Type B pancreatic cell (in vitro differentiated cells): ENCODE measurements around the gene IL9R. TPM values are rescaled to one million over a fixed set of nuclear protein-coding genes. Genes with fewer than 3 reads are reported as not detected.
"Not testable (repeated sequence)": the region's sequence is repeated elsewhere in the genome, so short reads cannot be mapped to it uniquely, and the experiment has no call there.

ENCODE experiments used
- DNase-seq: peaks from one replicate; pipeline ENCODE4 v3.0.0; 2021; ENCODE audit warnings: mixed read lengths; ENCODE audit not compliant: unreplicated experiment; ENCODE audit errors: extremely low spot score
- H3K27ac Mint-ChIP-seq: 2 replicates; pipeline ENCODE4 v1.8.0; 2021; ENCODE audit warnings: mild to moderate bottlenecking, mixed read lengths
- H3K27me3 Mint-ChIP-seq: 2 replicates; pipeline ENCODE4 v1.8.0; 2021; ENCODE audit warnings: mixed read lengths
- H3K36me3 Mint-ChIP-seq: 2 replicates; pipeline ENCODE4 v1.8.0; 2021; ENCODE audit warnings: mixed read lengths
- H3K4me1 Mint-ChIP-seq: one replicate; pipeline ENCODE4 v1.8.0; 2021; ENCODE audit warnings: mixed read lengths; ENCODE audit not compliant: unreplicated experiment
- H3K4me3 Mint-ChIP-seq: 2 replicates; pipeline ENCODE4 v1.8.0; 2021; ENCODE audit warnings: mild to moderate bottlenecking, mixed read lengths
- H3K9me3 Mint-ChIP-seq: 2 replicates; pipeline ENCODE4 v1.8.0; 2021; ENCODE audit warnings: mixed read lengths
- CTCF ChIP-seq: fragments of 200-600 bp; sonication (generic); conservative IDR thresholded peaks from 2 replicates; pipeline ENCODE4 v1.5.0; 2021; ENCODE audit warnings: antibody characterized with exemption, mild to moderate bottlenecking
- total RNA-seq: library from RNA; stranded (reverse); gene quantifications from 2 replicates; pipeline ENCODE4 v1.2.1, GENCODE V29; 2021; ENCODE audit warnings: low replicate concordance

IL9R gene
- total RNA-seq, 1 donor from 2014 or later = 0.14 TPM

GRCh38 chrX:155967653-155968325 lies 29.7 kb upstream of the IL9R start:
- no peak for TF ChIP-seq CTCF
- H3K27me3 Mint-ChIP-seq = no peaks in the 10 kb centered on the region
- no peak overlapping the region for H3K27ac Mint-ChIP-seq
- peaks cover 17% of the 10 kb centered on the region for H3K9me3 Mint-ChIP-seq
- H3K4me1 Mint-ChIP-seq = no peaks in the 10 kb centered on the region
- H3K36me3 Mint-ChIP-seq = no peaks in the 10 kb centered on the region
- DNase-seq = no peak
- H3K4me3 Mint-ChIP-seq = no peak overlapping the region

- Mint-ChIP-seq H3K4me3 (no peak overlapping the region), H3K4me1 (no peaks in the 10 kb centered on the region), H3K9me3 (peaks cover 17% of the 10 kb centered on the region), H3K27me3 (no peaks in the 10 kb centered on the region), H3K36me3 (no peaks in the 10 kb centered on the region), H3K27ac (no peak overlapping the region)
- no peak for TF ChIP-seq CTCF
- DNase-seq = no peak
These were observed 29.2 kb upstream of the IL9R start for GRCh38 chrX:155968326-155968661.

- peaks cover 17% of the 10 kb centered on the region for H3K9me3 Mint-ChIP-seq
- H3K4me1 Mint-ChIP-seq = no peaks in the 10 kb centered on the region
- H3K36me3 Mint-ChIP-seq = no peaks in the 10 kb centered on the region
- no peaks in the 10 kb centered on the region for H3K27me3 Mint-ChIP-seq
- TF ChIP-seq CTCF = no peak
- no peak overlapping the region for H3K4me3 Mint-ChIP-seq
- no peak for DNase-seq
- no peak overlapping the region for H3K27ac Mint-ChIP-seq
These were observed 28.7 kb upstream of the IL9R start for GRCh38 chrX:155968791-155969190.

GRCh38 chrX:155971658-155972057 lies 25.8 kb upstream of the IL9R start:
- H3K27me3 Mint-ChIP-seq, DNase-seq, H3K27ac Mint-ChIP-seq, H3K36me3 Mint-ChIP-seq, H3K4me1 Mint-ChIP-seq, H3K4me3 Mint-ChIP-seq: not testable (repeated sequence)
- H3K9me3 Mint-ChIP-seq = peaks cover 11% of the 10 kb centered on the region

GRCh38 chrX:155972241-155972640 lies 25.3 kb upstream of the IL9R start:
- peaks cover 11% of the 10 kb centered on the region for H3K9me3 Mint-ChIP-seq
- H3K4me1 Mint-ChIP-seq, DNase-seq, H3K4me3 Mint-ChIP-seq, H3K36me3 Mint-ChIP-seq, H3K27me3 Mint-ChIP-seq, H3K27ac Mint-ChIP-seq: not testable (repeated sequence)

- Mint-ChIP-seq H3K4me1 (no peaks in the 10 kb centered on the region), H3K27ac (no peak overlapping the region), H3K9me3 (no peaks in the 10 kb centered on the region), H3K27me3 (no peaks in the 10 kb centered on the region), H3K36me3 (no peaks in the 10 kb centered on the region), H3K4me3 (no peak overlapping the region)
- DNase-seq = no peak
- TF ChIP-seq CTCF = no peak
These were observed 14.2 kb upstream of the IL9R start for GRCh38 chrX:155983326-155983725.

- Mint-ChIP-seq H3K4me3 (no peak overlapping the region), H3K27me3 (no peaks in the 10 kb centered on the region), H3K36me3 (no peaks in the 10 kb centered on the region), H3K27ac (no peak overlapping the region), H3K9me3 (peaks cover 6% of the 10 kb centered on the region), H3K4me1 (no peaks in the 10 kb centered on the region)
- no peak for TF ChIP-seq CTCF
- DNase-seq = no peak
These were observed 12.3 kb upstream of the IL9R start for GRCh38 chrX:155985208-155985607.

- H3K27me3 Mint-ChIP-seq, H3K36me3 Mint-ChIP-seq, DNase-seq, H3K27ac Mint-ChIP-seq, H3K4me1 Mint-ChIP-seq, H3K9me3 Mint-ChIP-seq, H3K4me3 Mint-ChIP-seq: not testable (repeated sequence)
These were observed 10.5 kb upstream of the IL9R start for GRCh38 chrX:155986995-155987394.
